ENCODE data around the gene SPAG6.

DNA sequence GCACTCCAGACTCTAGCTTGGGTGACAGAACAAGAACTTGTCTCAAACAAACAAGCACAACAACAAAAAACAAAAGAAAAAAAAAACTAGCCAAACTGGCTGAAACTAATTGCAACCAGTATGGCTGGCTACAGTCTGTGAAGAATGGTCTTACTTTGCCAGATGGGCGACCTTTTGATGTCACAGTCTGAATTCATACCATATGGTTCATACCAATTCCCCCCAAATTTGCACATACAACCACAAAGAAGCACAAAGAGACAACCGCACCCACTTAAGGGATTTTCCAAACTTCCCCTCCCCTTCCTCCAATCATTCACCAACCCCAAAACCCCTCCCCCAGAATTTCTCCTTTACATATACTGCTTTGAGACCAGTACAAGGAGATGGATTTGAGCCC lies 114.2 kb downstream of the SPAG6 start:
- TF ChIP-seq PCBP2 (IDR thresholded peaks at IDR 0.05; ENCODE audit: low read depth, low read length, poor library complexity, severe bottlenecking): no peak
- no peak for TF ChIP-seq NBN (IDR thresholded peaks at IDR 0.05; ENCODE audit: low read depth)
- TF ChIP-seq NFRKB (IDR thresholded peaks at IDR 0.05; ENCODE audit: low read depth): no peak
- TF ChIP-seq, protein P1, sequence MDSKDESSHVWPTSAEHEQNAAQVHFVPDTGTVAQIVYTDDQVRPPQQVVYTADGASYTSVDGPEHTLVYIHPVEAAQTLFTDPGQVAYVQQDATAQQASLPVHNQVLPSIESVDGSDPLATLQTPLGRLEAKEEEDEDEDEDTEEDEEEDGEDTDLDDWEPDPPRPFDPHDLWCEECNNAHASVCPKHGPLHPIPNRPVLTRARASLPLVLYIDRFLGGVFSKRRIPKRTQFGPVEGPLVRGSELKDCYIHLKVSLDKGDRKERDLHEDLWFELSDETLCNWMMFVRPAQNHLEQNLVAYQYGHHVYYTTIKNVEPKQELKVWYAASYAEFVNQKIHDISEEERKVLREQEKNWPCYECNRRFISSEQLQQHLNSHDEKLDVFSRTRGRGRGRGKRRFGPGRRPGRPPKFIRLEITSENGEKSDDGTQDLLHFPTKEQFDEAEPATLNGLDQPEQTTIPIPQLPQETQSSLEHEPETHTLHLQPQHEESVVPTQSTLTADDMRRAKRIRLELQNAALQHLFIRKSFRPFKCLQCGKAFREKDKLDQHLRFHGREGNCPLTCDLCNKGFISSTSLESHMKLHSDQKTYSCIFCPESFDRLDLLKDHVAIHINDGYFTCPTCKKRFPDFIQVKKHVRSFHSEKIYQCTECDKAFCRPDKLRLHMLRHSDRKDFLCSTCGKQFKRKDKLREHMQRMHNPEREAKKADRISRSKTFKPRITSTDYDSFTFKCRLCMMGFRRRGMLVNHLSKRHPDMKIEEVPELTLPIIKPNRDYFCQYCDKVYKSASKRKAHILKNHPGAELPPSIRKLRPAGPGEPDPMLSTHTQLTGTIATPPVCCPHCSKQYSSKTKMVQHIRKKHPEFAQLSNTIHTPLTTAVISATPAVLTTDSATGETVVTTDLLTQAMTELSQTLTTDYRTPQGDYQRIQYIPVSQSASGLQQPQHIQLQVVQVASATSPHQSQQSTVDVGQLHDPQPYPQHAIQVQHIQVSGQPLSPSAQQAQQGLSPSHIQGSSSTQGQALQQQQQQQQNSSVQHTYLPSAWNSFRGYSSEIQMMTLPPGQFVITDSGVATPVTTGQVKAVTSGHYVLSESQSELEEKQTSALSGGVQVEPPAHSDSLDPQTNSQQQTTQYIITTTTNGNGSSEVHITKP (IDR thresholded peaks at IDR 0.05; ENCODE audit: partially characterized antibody): no peak
- no peak for TF ChIP-seq GTF2A2 (tag; IDR thresholded peaks at IDR 0.05)
- TF ChIP-seq SP1 (CRISPR knock-in tag; IDR thresholded peaks at IDR 0.05): no peak
- TF ChIP-seq, protein P2, sequence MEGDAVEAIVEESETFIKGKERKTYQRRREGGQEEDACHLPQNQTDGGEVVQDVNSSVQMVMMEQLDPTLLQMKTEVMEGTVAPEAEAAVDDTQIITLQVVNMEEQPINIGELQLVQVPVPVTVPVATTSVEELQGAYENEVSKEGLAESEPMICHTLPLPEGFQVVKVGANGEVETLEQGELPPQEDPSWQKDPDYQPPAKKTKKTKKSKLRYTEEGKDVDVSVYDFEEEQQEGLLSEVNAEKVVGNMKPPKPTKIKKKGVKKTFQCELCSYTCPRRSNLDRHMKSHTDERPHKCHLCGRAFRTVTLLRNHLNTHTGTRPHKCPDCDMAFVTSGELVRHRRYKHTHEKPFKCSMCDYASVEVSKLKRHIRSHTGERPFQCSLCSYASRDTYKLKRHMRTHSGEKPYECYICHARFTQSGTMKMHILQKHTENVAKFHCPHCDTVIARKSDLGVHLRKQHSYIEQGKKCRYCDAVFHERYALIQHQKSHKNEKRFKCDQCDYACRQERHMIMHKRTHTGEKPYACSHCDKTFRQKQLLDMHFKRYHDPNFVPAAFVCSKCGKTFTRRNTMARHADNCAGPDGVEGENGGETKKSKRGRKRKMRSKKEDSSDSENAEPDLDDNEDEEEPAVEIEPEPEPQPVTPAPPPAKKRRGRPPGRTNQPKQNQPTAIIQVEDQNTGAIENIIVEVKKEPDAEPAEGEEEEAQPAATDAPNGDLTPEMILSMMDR (IDR thresholded peaks at IDR 0.05 in 2 of 3, conservative IDR thresholded peaks at IDR 0.05 in 1 of 3; ENCODE audit: insufficient read depth in 2 of 3, low read depth in 1 of 3, low read length in 3 of 3): no peak
- no peak for TF ChIP-seq MEIS2 (IDR thresholded peaks at IDR 0.05; ENCODE audit: partially characterized antibody)
- TF ChIP-seq, protein P3, sequence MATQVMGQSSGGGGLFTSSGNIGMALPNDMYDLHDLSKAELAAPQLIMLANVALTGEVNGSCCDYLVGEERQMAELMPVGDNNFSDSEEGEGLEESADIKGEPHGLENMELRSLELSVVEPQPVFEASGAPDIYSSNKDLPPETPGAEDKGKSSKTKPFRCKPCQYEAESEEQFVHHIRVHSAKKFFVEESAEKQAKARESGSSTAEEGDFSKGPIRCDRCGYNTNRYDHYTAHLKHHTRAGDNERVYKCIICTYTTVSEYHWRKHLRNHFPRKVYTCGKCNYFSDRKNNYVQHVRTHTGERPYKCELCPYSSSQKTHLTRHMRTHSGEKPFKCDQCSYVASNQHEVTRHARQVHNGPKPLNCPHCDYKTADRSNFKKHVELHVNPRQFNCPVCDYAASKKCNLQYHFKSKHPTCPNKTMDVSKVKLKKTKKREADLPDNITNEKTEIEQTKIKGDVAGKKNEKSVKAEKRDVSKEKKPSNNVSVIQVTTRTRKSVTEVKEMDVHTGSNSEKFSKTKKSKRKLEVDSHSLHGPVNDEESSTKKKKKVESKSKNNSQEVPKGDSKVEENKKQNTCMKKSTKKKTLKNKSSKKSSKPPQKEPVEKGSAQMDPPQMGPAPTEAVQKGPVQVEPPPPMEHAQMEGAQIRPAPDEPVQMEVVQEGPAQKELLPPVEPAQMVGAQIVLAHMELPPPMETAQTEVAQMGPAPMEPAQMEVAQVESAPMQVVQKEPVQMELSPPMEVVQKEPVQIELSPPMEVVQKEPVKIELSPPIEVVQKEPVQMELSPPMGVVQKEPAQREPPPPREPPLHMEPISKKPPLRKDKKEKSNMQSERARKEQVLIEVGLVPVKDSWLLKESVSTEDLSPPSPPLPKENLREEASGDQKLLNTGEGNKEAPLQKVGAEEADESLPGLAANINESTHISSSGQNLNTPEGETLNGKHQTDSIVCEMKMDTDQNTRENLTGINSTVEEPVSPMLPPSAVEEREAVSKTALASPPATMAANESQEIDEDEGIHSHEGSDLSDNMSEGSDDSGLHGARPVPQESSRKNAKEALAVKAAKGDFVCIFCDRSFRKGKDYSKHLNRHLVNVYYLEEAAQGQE (IDR thresholded peaks at IDR 0.05; ENCODE audit: borderline replicate concordance): no peak
- TF ChIP-seq, protein P3 (CRISPR knock-in tag; IDR thresholded peaks at IDR 0.05; ENCODE audit: low read depth): no peak
- no peak for TF ChIP-seq POLR2A (conservative IDR thresholded peaks at IDR 0.05)
- TF ChIP-seq RAD21 (CRISPR knock-in tag; conservative IDR thresholded peaks at IDR 0.05 in 1 of 2, IDR thresholded peaks at IDR 0.05 in 1 of 2): no peak
- TF ChIP-seq, protein P4, sequence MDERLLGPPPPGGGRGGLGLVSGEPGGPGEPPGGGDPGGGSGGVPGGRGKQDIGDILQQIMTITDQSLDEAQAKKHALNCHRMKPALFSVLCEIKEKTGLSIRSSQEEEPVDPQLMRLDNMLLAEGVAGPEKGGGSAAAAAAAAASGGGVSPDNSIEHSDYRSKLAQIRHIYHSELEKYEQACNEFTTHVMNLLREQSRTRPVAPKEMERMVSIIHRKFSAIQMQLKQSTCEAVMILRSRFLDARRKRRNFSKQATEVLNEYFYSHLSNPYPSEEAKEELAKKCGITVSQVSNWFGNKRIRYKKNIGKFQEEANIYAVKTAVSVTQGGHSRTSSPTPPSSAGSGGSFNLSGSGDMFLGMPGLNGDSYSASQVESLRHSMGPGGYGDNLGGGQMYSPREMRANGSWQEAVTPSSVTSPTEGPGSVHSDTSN (CRISPR knock-in tag; IDR thresholded peaks at IDR 0.05; ENCODE audit: low read depth): no peak
- TF ChIP-seq, protein P4 (tag; conservative IDR thresholded peaks at IDR 0.05; ENCODE audit: low read depth): no peak
